Stimulated activated CD8-positive, alpha-beta memory T cell treated with anti-CD3 and anti-CD28 coated beads, Interleukin-12 subunit alpha, Interleukin-12 subunit beta, amount 100 ng/mL, for 24 hours (primary cell): ENCODE results near the gene DNAJB14.
A peak's percentile ranks its signal among the peaks of the same experiment; 100 is the strongest.
"Not testable (repeated sequence)": the region's sequence is repeated elsewhere in the genome, so short reads cannot be mapped to it uniquely, and the experiment has no call there.

Source experiments
- DNase-seq: peaks from one replicate; pipeline ENCODE4 v3.0.0-alpha.2; 2020; ENCODE audit errors: extremely low read depth

Gene DNAJB14

DNA sequence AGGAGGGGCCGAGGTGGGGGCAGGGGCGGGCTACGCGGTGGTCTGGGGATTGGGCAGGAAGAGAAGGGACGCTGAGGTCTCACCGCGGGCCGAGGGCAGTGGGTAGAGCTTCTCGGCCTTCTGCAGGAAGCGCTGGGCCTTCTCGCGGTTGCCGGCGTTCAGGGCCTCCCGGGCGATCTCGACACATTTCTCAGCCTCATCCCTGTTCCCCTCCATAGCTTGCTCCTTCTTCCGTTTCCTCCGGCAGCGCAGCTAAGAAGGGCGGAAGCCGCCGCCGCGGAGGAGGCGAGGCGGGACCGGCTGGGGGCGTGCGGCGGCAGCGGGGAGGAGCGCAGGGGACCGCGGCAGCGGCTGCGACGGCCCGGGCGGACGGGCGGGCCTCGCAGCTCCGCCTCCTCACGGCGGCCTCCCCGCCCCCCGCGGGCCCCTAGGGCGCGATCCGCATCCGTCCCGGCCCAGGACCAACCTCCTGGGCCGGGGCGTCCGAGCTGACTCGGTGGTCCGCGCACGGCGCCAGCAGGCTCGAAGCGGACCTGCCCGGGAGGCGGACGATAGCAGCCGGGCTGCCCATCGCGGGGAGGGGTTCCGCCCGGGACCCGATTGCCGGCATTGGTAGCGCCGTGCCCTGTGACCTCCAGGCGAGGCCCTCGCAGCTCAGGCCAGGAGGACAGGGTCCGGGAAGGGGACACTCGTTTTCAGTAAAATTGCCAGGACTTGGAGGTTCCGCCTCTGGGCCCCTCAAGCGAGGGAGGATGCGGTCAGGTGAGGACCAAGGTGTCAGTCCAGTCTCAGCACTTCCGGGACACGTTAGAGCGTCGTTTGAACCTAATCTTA, at the start of gene DNAJB14:
TSS of gene DNAJB14 (minus strand) at position 263 of the 834 bp plus-strand sequence. CDS start at position 216, 47 bp downstream.
- DNase-seq = peak; percentile 56

GRCh38 chr4:99991741-99992140, 45.3 kb upstream of the DNAJB14 start:
- DNase-seq = no peak

GRCh38 chr4:99987681-99988080, 41.3 kb upstream of the DNAJB14 start:
- no peak for DNase-seq

GRCh38 chr4:99986792-99987191, 40.4 kb upstream of the DNAJB14 start:
- no peak for DNase-seq

DNA sequence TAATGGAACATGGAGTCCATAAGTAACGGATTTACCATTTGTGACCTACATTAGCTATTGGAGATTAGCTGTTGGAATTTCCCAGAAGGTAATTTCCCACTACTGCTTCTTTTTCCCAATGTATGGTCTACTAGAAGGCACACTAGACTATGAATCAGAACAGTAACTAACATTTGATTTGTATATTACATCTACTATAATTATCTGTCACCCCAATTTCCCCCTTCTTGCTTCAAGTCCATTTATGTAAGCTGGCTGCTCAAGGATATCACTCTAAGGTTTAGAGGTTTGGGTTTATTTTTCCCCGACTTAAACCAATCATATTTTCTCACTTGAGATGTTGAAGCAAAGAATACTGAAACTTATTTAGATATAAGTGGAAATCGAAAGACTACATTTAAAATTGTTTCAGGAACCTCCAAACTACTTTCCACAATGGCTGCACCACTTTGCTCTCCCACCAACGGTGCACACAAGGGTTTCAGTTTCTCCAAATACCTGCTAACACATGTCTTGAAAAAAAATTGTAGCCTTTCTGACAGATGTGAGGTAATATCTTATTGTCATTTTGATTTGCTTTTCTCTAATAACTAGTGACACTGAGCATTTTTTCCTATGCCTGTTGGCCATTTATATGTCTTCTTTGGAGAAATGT, 37.0 kb upstream of the DNAJB14 start:
- no peak for DNase-seq

DNA sequence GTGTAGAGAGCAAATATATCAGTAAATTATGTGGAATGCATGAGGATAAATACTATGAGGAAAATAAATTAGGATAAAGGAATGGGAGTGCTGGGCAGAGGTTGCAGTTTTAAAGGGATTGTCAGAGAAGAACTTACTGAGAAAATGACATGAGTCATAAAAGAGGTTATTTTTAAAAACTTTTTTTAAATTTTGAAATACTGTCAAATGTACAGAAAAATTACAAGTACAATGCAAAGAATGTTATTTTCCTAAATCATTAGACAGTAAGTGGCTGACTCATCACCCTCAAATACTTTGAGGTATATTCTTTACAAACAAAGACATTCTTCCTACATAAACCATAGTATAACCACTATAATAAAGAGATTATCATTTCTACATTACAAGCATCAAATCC, 33.5 kb upstream of the DNAJB14 start:
- DNase-seq = no peak

- no peak for DNase-seq
These were observed 25.2 kb upstream of the DNAJB14 start for GRCh38 chr4:99971453-99972111.

DNA sequence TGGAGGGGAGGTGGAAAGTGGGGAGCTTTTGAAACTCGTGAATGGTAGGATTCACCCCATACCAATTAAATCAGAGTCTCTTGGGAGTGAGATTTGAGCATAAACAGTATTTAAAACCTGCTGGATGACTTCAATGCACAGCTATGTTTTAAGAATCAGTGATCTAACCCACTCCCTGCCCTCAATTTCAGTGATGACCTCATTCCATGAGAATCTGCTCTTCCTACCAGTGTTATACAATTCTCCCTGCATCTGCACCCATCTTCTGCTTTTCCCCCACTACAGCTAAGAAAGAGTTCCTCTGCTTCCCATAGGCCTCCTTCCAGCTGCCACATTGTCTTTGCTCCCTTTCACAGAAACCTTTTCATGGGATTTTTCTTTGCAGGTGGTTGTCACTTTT, 21.9 kb upstream of the DNAJB14 start:
- DNase-seq = no peak

GRCh38 chr4:99966692-99967091, 20.3 kb upstream of the DNAJB14 start:
- no peak for DNase-seq

DNA sequence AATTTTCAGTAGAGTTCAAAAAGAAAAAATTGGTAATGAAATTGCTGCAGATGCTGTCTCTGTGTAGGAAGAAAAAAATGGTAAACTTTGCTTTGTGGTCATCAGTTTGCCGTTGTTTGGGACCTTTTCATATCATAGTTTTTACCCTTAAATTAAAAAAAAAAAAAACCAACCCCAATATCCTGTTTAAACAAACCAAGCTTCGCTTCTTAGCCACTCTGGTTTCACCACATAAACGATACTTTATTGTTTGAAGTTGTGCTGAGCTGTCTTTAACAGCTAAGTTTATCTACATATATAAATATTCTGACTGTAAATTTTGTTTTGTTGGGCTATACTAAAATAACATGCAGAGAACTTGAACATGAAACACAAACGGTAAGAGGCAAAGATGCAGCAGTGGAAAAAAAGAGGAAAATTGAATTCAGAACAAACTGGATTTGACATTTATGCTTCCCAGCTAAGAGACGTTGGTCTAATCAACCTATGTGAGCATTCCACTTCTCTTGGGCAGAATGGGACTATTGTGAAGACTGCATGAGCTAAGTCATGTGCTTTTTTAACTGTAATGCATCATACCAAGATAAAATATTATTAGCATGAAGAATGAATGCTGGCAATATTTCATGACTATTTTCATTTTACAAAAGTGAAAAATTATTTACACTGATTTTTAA, 19.4 kb upstream of the DNAJB14 start:
- no peak for DNase-seq

GRCh38 chr4:99965173-99965572, 18.8 kb upstream of the DNAJB14 start:
- DNase-seq = no peak

DNA sequence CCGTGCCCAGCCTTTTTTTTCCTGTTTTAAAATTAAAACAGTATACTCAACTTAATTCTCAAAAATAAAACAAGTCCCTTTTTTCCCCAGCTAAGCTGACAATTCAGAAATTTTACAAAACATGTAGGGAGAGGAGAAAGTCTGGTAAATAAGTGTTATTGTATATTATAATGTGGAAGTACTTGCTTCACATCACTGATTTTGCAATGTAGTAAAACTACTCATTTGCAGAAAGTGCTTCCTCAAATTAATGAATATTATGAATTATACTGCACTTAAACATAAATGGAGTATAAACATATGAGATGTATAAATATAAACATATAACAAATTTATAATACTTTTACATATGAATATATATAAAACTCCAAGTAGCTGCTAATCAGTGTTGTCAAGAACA, 15.3 kb upstream of the DNAJB14 start:
- DNase-seq = no peak

GRCh38 chr4:99960648-99961047, 14.2 kb upstream of the DNAJB14 start:
- DNase-seq = no peak

DNA sequence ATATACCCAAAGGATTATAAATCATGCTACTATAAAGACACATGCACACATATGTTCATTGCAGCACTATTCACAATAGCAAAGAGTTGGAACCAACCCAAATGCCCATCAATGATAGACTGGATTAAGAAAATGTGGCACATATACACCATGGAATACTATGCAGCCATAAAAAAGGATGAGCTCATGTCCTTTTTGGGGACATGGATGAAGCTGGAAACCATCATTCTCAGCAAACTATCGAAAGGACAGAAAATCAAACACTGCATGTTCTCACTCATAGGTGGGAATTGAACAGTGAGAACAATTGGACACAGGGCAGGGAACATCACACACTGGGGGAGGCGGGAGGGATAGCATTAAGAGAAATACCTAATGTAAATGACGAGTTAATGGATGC, 11.8 kb upstream of the DNAJB14 start:
- not testable (repeated sequence) for DNase-seq

DNA sequence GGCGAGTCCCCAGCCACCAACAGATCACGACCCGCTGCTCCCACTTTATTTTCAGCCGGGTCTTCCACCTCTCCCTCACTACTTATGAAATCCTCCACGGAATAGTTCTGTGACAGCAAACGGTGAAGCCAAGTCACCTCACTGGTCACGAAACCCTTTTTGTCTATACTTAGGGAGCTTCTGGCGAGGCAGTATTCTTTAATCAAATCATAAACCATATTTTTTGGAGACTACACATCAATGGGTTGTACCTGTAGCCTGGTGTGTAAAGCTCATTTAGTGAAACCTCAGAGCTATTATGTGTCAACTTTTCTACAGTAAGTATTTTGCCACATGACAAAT, 4.5 kb upstream of the DNAJB14 start:
- DNase-seq = no peak

DNA sequence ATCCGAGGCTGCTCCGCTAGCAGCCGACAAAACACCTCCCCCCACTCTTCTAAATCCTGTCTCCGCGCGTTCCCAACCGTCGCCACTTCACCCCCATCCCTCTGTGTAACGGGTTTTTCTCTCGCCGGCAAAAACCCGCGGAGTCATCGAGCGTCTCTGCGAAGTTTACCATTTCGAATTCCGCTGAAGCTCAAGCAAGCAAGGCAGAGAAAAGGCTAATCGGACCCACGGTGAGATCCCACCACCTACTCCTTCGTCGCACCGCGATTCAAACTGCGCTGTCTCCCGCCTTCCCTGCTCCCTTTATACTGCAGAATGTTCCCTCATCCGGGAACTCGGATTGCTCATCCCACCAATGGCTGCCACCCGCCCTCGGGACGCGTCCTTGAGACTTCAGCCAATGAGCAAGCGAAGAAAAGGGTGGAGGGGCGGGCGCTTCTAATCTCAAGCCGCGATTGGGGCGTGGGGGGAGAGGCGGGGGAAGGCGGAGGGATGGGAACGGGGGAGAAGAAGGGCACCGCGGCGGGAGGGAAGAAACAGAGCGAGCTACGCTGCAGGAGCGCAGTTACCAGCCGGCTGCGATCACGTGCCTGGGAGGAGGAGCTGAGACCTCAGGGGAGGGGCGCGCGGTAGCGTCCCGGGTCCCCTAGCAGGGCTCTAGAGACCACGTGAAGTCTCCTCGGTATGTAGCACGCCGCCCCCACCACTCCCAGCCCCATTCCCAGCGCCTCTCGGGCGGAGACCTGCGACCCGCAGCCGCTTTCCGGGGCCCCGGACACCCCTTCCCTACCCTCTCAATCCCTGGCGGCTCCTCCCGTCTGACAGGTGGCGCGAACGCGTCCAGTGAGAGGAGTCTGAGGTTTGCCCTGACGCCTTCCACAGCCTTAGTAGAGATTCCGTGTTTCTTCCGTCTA, 3.8 kb upstream of the DNAJB14 start, which contains the start of gene H2AZ1:
TSS of gene H2AZ1 (minus strand) at position 277 of the 914 bp plus-strand sequence. CDS start at position 172, 105 bp downstream.
- peak; percentile 98 for DNase-seq

- DNase-seq = peak; percentile 79
These were observed 2.9 kb upstream of the DNAJB14 start for GRCh38 chr4:99949034-99949998.

DNA sequence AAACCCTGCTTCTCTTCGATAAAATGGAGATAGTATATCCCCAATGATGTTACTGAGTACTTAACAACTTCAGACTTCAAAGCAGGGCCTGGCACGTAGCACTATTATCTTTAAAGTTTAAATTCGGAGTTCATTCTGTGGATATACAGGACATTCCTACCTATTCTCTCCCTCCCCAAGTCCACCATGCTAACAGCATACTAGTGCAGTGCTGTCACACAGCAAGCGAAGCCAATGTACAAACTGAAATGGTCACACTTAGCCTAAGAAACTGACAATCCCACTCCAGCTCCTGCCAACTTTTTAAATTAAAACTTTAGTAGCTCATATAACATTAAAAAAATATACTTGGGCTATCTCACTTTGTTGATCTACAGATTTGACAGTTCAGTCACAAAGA, 1.2 kb upstream of the DNAJB14 start:
- DNase-seq = no peak

GRCh38 chr4:99947190-99947578, 766 bp upstream of the DNAJB14 start:
- DNase-seq = no peak
